Raji (cell line): ENCODE data around the gene GRM2.

Source experiments
- POLR2A ChIP-seq: IDR thresholded peaks from 2 replicates; pipeline ENCODE4 v1.6.1; 2011; ENCODE audit warnings: low read depth, low read length, control low read depth; ENCODE audit not compliant: insufficient read depth

The GRM2 gene

DNA sequence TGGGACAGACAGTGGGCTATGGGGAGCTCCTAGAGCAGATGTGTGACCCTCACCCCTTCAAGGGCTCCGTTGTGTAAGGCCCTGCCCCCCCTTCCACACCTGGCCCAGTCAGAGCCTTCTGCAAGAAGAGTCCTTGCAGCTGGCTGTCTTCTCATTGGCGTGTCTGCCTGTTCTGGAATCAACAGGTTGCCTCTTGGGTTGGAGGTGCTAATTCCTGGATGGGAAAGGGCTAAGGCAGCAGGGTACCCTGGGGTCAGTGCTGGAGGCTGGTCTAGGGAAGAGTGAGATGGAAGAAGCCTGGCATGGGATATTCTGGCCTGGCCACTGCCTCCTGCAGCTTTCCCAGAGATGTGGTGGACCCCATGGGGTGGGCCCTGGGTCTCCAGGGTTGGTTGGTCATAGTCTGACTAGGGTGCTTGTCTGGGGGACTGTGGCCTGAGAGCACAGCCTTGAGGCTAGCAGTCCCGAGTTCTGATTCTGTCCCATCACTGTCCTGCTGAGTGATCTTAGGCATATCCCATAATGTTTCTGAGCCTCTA, 30.7 kb upstream of the GRM2 start:
- TF ChIP-seq POLR2A: no peak

DNA sequence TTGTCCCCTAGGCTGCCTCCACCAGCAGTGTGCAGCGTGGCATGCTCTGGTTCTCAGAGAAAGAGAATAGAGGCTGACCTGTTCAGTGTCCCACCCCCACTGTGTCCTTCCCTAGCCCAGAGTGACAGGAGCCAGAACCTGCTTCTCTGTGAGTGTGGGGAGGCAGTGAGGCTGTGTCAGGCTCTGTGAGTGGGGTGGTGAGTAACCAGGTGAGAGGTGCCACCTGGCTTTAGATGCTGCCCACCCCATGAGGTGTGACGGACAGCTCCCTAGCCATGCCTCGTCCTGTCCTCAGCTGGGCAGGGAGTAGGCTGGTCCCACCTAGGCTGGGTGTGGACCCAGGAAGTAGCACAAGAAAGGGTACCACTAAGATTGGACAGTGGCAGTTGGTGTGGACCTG, 29.5 kb upstream of the GRM2 start:
- no peak for TF ChIP-seq POLR2A

DNA sequence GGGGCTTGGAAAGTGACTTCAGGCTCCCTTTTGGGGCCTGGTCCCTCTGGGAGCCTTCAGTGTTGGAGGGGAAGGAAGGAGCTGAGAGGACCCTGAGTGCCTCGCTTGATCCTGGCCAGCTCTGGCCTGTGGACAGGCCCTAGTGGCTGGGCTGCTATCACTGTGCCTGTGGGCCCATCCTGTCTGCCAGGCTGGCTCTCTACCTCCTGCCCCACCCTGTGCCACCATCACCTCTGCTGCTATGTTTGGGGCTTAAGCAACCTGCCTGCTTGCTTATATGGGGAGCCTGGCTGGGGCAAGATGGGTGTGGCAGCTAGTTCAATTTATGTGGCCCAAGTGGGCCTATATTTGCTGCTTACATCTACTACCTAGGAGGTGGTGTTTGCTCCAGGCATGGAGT, 28.7 kb upstream of the GRM2 start:
- TF ChIP-seq POLR2A: no peak

DNA sequence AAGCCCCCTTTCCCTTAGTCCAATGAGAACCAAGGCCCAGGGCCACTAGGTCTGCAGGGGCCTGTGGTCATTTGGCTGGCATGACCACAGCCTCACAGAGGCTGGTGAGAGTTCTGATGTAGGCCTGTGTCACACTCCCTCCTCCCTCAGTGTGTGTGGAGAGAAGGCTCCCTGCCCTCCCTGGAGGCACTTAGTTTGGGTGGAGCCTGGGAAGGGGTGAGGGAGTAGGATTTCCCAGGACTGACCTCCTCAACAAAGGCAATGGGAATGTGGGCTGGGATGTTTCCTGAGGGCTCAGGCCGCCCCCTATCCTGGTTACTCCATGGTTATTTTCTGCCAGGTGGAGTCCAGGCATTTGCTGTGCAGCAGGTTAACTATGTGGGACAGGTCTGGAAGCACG, 28.2 kb upstream of the GRM2 start:
- TF ChIP-seq POLR2A: no peak

DNA sequence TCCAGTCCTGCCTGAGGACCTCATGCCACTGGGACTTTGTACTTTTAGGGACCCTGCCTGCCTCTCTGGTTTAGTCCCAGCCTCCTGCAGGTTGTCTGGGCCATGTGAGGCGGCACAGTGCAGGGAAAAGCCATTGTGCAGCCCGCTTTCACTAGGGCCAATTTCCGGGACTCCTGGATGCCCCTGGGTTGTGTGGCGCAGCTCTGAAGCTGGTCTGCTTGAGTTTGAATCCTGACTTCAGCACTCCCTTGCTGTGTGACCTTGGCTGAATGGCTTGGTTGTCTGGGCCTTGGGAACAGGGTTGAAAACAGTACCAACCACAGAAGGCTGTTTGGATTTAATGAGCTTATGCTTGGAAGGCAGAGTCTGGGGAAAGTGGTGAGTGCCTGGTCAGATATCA, 27.6 kb upstream of the GRM2 start:
- no peak for TF ChIP-seq POLR2A

DNA sequence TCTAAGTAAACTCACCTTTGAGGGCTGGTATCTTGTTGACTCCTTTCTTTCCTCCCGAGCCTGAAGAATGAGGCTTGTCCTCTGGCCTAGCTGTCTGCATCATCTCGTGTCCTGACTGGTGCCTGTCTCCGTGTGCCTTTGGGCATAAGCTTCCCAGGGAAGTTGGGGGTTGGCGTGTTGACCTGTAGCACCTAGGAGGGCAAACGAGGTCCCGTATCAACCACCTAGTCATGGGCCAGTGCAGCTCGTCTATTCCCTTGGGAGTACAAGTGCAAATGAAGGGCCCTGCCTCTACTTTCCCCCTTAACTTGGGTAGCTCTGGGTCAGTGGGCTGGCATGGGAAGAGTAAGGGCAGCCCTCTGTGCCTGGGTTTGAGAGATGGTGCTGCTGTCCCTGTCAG, 27.1 kb upstream of the GRM2 start:
- TF ChIP-seq POLR2A: no peak

DNA sequence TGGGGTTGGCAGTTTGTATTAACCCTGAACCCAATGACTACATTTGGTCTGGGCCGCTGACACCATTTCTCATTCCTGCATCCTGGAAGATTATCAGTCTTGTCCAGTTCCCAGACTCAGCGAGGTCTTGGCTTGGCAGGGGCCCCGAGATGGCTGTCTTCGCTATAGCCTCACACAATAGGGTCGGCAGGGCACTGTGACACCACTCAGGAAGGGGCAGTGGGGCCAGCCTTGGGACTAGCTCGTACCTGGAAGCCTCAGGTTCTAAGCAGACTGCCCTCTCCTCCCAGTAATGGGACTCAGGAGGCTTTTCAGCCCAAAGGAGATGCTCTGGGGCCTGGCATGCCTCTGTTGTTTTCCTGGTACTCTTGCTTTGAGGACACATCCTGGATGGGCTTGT, 26.7 kb upstream of the GRM2 start:
- TF ChIP-seq POLR2A: no peak

DNA sequence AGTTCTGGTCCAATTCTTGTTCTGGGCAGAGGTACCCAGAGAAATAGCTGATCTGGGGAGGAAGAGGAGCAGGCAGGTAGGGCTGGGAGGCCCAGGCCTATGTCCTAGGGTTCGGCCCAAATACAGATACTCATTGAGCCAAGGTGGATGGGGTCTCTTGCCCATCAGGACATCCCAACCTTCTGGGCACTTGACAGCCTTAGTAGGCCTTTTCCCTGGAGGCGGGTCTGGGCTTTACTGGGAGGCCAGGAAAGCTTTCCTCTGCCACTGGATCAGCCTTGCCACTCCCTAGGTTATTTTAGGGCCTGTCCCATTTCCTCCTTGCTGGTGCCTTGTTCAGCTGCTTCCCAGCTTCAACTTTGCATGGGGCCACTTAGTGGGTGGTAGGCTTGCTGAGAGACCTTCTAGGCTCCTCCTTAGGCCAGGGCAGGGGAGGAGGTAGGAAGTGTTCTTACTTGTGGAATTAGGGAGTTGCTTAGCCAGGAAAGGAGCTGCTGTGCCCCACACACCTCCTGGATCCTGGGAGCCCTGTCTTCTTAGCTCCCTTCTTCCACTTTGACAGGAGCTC, 26.1 kb upstream of the GRM2 start:
- no peak for TF ChIP-seq POLR2A

DNA sequence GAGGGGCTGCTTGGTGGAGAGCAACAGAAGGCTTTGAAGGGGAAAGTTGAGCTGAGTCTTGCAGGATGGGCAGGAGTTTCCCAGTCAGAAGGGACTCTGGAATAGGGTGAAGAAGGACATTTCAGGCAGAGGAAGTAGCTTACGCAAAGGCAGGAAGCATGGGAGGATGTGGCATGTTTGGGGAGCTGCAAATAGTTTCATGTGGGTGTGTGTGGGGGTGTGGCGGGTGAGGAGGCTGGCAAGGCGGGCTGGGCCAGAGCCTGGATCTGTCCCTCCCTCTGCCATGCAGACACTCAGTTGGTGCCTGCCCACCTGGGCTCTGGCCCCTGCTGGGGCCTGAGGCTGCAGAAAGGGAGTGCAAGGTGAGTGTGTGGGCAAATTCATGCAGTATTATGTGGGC, 25.4 kb upstream of the GRM2 start:
- no peak for TF ChIP-seq POLR2A

DNA sequence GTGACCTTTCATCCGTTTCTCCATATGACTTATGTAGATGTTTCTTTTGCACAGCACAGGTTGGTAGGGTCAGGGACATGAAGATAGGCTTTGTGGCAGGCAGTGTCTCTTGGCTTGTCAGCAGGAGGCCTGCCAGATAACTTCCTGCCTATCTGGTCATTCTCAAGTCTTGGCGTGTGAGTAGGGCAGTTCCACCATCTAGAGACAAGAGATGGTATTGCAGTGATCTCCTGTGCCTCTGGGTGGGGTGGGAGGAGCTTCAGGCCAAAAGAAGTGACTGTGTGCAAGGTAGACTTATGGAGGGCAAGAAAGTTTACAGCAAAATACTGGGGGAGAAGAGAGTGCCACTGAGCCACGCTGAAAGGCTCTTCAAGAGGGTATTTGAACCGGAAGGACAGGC, 24.8 kb upstream of the GRM2 start:
- no peak for TF ChIP-seq POLR2A

DNA sequence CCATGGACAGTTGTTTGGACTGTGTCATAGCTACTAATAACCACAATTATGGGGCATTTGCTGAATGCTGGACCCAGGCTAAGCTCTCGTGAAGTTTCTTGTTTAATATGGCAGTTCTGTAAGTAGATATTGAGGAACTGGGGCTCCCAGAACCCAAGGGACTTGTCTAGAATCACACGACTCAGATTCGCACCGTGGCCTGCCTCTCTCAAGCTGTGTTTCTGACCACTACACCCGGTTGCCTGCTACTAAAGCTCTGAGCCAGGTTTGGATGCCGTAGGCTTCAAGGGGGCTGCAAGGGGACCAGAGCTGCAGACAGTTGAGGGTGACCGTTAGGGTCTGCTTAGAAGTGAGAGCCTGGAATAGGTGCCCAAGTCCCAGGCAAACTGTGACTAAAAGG, 24.3 kb upstream of the GRM2 start:
- TF ChIP-seq POLR2A: no peak

DNA sequence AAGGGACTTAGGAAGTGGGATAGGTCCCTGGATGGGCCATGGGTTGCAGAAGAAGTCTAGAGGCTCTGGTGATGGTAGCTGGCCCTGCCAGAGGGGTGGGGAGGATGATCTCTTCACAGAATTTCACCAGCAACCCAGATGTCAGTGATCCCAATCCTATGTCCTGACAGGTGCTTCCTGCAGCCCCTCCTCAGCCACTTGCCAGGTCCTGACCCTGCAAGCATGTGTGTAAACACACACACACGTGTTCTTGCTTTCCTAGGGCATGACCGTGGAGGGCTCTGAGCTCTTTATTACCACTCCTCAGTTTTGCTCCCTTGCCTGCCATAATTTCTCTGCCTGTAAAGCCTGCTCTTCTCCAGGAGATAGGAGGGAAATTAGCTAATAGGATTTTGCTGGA, 23.3 kb upstream of the GRM2 start:
- TF ChIP-seq POLR2A: no peak

DNA sequence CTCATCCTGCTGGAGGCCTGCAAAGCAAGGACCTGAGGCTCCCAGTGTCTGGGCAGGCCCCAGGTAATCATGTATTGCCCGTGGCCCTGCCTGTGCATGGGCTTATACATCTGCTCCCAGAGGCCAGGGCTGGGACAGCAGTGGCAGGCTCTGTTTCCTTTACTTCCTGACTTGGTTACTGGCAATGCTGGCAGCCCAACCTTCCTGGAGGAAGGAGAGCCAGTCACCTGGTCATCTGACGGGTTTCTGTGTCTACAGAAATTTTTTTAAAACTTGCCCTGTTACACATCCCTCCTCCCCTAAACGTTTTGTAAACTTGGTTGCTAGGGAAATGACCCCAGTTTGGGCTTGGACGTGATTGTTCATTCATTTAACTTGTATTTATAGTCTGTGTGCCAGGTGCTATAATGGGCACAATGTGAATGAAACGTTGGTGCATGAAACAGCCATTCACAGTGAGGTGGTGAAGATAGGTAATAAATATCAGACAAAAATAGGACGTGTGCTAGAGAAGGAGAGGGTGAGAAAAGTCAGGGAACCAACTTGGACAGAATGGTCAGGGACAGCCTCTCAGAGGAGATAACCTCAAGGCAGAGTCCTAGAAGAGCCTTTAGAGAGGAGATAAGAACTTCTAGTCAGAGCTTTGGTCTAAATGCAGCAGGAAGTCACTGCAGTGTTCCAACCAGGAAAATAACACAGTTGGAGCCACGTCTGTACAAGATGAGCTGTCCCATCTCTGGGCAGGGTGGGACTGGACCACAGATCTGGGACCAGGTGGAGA, 21.7 kb upstream of the GRM2 start:
- TF ChIP-seq POLR2A: no peak

DNA sequence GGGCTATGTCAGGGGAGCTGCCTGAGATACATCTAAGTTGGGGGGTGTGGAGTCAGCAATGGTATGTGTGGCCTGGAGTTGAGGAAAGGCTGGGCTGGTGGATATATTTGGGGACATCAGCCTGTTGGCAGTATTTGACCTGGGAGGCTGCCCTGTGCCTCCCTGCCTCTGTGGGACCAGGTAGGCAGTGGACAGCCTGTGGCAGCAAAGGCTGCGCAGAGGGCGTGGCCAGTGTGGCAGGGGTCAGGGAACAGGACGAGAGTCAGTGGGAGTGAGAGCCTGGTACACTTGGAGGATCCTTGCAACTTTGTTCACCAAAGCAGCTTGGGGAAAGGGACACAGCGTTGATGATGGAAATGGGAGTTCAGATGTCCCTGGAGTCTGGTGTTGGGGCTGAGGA, 20.8 kb upstream of the GRM2 start:
- no peak for TF ChIP-seq POLR2A

DNA sequence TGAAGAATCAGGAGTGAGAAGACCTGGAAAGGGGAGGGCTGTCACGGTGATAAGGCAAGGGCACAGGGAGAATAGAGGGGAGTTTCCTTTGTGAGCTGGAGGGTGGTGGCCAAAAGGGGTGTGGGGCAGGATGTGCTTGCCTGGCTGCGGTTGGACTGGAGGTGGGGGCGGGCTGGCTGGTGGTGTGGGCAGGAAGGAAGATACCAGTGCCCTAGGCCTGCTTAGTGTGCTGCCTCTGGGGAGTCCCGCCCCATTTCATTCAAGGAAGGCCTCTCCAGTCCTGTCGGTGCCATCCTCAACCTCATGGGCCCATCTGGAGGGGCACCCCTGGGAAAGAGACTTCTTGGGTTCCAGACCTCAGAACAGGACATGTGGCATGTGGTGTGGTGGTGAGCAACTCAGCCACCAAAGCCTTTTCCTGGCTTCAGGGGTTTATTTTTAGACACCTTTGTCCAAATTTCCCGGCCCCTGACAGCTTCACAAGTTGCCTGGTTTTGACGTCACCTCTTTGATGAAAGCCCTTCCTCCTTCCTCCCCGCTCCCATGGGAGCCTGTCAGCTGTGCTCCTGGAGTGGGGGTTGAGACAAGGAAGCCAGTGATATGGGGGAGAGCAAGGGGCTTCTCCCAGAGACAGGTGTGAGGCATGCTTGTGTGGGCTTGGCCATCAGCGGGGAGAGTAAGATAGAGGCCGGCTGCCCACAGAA, 20.2 kb upstream of the GRM2 start:
- no peak for TF ChIP-seq POLR2A
